Retinal pigment epithelial cell (primary cell): ENCODE measurements around the gene PCDHGB1.
A peak's percentile ranks its signal among the peaks of the same experiment; 100 is the strongest.

ENCODE experiments used
- DNase-seq: peaks from one replicate; pipeline ENCODE4 v3.0.0-alpha.2; 2010; ENCODE audit warnings: low read depth
- H3K4me3 ChIP-seq: 2 replicates; pipeline ENCODE4 v1.5.1; 2011; ENCODE audit warnings: mild to moderate bottlenecking, low read length, control low read depth, moderate library complexity
- TF ChIP-seq, protein P1 (sequence below): conservative IDR thresholded peaks from 2 replicates; pipeline ENCODE4 v1.5.1; 2011; ENCODE audit warnings: low read depth, low read length, control low read depth, inconsistent platforms

PCDHGB1 gene

DNA sequence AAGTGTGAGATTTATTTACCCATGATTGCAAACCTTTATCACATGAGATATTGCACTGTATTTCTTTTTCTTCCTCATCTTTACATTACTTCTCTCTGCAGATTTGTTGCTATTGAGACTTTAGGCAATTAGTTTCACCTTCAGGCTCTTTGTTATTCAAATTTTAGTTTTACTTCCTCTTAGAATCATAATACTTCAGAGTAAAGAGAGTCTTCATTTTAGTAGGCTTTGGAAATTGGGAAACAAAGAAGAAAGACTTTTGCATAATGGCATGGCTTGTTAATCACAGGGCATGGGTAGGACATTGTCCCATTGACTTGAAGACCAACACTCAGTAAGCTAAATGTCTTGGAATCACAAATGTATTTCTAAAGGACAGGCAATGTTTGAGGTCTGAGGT, 12.8 kb downstream of the PCDHGB1 start:
- no peak overlapping the region for H3K4me3 ChIP-seq
- DNase-seq = no peak
- TF ChIP-seq, protein P1, sequence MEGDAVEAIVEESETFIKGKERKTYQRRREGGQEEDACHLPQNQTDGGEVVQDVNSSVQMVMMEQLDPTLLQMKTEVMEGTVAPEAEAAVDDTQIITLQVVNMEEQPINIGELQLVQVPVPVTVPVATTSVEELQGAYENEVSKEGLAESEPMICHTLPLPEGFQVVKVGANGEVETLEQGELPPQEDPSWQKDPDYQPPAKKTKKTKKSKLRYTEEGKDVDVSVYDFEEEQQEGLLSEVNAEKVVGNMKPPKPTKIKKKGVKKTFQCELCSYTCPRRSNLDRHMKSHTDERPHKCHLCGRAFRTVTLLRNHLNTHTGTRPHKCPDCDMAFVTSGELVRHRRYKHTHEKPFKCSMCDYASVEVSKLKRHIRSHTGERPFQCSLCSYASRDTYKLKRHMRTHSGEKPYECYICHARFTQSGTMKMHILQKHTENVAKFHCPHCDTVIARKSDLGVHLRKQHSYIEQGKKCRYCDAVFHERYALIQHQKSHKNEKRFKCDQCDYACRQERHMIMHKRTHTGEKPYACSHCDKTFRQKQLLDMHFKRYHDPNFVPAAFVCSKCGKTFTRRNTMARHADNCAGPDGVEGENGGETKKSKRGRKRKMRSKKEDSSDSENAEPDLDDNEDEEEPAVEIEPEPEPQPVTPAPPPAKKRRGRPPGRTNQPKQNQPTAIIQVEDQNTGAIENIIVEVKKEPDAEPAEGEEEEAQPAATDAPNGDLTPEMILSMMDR = no peak

DNA sequence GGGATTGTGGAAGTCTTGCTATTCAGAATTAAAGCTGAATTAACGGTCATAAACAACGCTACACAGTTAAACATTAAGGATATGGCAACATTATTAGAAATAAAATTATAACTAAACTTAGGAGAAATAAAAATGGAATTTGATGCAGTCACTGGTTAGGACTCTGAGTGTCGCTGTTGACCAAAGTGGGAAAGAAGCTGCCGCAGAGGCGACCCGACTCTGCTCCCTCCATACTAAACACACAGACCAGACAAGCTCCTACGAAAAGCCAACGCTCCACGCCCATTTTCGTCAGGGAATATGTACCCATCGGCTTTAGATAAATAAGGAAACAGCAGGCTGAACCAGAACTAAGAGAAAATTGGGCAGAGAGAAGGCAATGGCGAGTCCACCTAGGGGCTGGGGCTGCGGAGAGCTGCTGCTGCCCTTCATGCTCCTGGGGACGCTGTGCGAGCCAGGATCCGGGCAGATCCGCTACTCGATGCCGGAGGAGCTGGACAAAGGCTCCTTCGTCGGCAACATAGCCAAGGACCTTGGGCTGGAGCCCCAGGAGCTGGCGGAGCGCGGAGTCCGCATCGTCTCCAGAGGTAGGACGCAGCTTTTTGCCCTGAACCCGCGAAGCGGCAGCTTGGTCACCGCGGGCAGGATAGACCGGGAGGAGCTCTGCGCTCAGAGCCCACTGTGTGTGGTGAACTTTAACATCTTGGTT, 14.2 kb downstream of the PCDHGB1 start, which contains the start of gene PCDHGA5:
PCDHGA5 (plus strand) TSS at position 211 of the 709 bp plus-strand sequence; CDS start at position 380, 169 bp downstream.
- no peak for DNase-seq
- H3K4me3 ChIP-seq = no peak within 1 kb of the TSS
- TF ChIP-seq, protein P1 = no peak

DNA sequence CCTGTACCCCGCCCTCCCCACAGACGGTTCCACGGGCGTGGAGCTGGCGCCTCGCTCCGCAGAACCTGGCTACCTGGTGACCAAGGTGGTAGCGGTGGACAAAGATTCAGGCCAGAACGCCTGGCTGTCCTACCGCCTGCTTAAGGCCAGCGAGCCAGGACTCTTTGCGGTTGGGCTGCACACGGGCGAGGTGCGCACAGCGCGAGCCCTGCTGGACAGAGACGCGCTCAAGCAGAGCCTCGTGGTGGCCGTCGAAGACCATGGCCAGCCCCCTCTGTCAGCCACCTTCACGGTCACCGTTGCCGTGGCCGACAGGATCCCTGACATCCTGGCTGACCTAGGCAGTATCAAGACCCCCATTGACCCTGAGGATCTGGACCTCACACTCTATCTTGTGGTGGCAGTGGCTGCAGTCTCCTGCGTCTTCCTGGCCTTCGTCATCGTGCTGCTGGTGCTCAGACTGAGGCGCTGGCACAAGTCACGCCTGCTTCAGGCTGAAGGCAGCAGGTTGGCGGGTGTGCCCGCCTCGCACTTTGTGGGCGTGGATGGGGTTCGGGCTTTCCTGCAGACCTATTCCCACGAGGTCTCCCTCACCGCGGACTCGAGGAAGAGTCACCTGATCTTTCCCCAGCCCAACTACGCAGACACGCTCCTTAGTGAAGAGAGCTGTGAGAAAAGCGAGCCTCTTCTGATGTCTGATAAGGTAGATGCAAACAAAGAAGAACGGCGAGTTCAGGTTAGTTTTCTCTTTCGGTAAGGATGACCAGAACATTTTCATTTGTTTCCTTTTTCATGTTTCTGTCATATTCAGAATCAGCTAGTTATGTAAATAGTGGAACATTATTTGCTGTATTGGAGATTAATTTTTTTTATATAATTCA, 16.4 kb downstream of the PCDHGB1 start:
- H3K4me3 ChIP-seq = no peak overlapping the region
- TF ChIP-seq, protein P1 = no peak
- DNase-seq = no peak

DNA sequence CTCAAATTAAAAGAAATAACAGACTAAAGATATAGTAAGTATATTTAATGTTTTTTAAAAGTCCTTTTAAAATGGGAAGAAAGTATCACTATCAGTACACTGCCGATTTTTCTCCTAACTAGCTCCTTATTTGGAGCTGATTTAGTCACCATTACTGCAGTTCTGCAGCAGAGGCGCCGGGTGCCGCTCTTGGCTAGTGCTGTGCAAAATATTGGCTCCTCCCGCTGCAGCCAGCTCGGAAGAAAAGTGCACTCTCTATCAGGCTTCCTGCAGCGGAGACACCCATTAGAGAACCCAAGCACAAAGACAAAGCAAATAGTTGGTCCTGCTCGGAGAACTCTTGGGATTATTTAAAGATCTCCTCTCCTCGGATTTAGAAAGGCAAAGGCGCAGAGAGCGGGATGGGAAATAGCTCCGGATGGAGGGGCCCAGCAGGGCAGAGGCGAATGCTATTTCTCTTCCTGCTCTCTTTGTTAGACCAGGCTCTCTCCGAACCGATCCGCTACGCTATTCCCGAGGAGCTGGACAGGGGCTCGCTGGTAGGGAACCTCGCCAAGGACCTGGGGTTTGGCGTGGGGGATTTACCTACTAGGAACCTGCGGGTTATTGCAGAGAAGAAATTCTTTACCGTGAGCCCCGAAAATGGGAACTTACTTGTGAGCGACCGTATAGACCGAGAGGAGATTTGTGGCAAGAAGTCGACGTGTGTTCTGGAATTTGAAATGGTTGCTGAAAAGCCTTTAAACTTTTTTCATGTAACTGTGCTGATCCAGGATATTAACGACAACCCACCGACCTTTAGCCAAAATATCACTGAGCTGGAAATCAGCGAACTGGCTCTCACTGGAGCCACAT, 20.3 kb downstream of the PCDHGB1 start, which contains the start of gene PCDHGB3:
PCDHGB3 (plus strand) TSS at position 249 of the 855 bp plus-strand sequence; CDS start at position 402, 153 bp downstream.
- H3K4me3 ChIP-seq = peak within 1 kb of the TSS; percentile 30
- no peak for DNase-seq
- TF ChIP-seq, protein P1 = peak; percentile 43

DNA sequence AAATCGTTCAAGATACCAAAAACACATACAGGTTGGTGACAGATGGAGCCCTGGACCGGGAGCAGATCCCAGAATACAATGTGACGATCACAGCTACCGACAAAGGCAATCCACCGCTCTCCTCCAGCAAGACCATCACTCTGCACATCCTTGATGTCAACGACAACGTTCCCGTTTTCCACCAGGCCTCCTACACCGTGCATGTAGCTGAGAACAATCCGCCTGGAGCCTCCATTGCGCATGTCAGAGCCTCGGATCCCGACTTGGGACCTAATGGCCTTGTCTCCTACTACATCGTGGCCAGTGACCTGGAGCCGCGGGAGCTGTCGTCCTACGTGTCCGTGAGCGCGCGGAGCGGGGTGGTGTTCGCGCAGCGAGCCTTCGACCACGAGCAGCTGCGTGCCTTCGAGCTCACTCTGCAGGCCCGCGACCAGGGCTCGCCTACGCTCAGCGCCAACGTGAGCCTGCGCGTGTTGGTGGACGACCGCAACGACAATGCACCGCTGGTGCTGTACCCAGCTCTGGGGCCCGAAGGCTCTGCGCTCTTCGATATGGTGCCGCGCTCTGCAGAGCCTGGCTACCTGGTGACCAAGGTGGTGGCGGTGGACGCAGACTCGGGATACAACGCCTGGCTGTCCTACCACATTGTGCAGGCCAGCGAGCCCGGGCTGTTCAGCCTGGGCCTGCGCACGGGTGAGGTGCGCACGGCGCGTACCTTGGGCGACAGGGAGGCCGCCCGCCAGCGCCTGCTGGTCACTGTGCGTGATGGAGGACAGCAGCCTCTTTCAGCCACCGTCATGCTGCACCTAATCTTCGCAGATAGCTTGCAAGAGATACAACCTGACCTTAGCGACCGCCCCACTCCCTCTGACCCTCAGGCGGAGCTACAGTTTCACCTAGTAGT, 21.9 kb downstream of the PCDHGB1 start:
- no peak for DNase-seq
- TF ChIP-seq, protein P1 = no peak
- no peak overlapping the region for H3K4me3 ChIP-seq
